Panc1 (cell line): ENCODE results near the gene NT5E.

Experiments used
- POLR2AphosphoS5 ChIP-seq: IDR thresholded peaks from 2 replicates; pipeline ENCODE4 v1.6.1; 2012; ENCODE audit warnings: mild to moderate bottlenecking, low read depth, low read length, moderate library complexity
- SIN3A ChIP-seq: IDR thresholded peaks from 2 replicates; pipeline ENCODE4 v1.6.1; 2012; ENCODE audit warnings: low read depth, mild to moderate bottlenecking, low read length, moderate library complexity, borderline replicate concordance; ENCODE audit not compliant: insufficient read depth
- TCF7L2 ChIP-seq: IDR thresholded peaks from 2 replicates; pipeline ENCODE4 v1.6.1; 2011; ENCODE audit warnings: mild to moderate bottlenecking, low read depth, low read length, inconsistent platforms
- TF ChIP-seq, protein P1 (sequence below): fragments of 450-650 bp; IDR thresholded peaks from 2 replicates; pipeline ENCODE4 v1.5.1; 2017; ENCODE audit warnings: mild to moderate bottlenecking
- TF ChIP-seq, protein P2 (sequence below), 2 experiments: IDR thresholded peaks; 2 replicates each; pipeline ENCODE4 v1.6.1; 2011 to 2012; ENCODE audit warnings: low read depth in 2 of 2, control low read depth in 1 of 2, low read length in 1 of 2, mild to moderate bottlenecking in 1 of 2, moderate library complexity in 1 of 2; ENCODE audit not compliant: insufficient read depth in 1 of 2

DNA sequence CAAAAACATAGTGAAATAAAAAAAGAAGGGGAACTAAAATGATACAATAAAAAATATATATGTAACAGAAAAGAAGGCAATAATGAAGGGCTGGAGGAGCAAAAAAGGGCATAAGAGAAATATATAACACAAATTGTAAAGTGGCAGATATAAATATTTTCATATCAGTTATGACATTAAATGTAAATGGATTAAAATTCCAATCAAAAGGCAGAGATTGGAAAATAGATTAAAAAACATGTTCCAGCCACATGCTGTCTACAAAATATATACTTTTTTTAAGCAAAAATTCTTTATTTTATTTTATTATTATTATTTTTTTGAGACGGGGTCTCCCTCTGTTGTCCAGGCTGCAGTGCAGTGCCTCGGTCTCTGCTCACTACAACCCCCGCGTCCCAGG, 23.9 kb upstream of the NT5E start:
- TF ChIP-seq, protein P1, sequence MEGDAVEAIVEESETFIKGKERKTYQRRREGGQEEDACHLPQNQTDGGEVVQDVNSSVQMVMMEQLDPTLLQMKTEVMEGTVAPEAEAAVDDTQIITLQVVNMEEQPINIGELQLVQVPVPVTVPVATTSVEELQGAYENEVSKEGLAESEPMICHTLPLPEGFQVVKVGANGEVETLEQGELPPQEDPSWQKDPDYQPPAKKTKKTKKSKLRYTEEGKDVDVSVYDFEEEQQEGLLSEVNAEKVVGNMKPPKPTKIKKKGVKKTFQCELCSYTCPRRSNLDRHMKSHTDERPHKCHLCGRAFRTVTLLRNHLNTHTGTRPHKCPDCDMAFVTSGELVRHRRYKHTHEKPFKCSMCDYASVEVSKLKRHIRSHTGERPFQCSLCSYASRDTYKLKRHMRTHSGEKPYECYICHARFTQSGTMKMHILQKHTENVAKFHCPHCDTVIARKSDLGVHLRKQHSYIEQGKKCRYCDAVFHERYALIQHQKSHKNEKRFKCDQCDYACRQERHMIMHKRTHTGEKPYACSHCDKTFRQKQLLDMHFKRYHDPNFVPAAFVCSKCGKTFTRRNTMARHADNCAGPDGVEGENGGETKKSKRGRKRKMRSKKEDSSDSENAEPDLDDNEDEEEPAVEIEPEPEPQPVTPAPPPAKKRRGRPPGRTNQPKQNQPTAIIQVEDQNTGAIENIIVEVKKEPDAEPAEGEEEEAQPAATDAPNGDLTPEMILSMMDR = no peak
- TF ChIP-seq TCF7L2 (no peak), POLR2AphosphoS5 (no peak), SIN3A (no peak)
- TF ChIP-seq, protein P2, sequence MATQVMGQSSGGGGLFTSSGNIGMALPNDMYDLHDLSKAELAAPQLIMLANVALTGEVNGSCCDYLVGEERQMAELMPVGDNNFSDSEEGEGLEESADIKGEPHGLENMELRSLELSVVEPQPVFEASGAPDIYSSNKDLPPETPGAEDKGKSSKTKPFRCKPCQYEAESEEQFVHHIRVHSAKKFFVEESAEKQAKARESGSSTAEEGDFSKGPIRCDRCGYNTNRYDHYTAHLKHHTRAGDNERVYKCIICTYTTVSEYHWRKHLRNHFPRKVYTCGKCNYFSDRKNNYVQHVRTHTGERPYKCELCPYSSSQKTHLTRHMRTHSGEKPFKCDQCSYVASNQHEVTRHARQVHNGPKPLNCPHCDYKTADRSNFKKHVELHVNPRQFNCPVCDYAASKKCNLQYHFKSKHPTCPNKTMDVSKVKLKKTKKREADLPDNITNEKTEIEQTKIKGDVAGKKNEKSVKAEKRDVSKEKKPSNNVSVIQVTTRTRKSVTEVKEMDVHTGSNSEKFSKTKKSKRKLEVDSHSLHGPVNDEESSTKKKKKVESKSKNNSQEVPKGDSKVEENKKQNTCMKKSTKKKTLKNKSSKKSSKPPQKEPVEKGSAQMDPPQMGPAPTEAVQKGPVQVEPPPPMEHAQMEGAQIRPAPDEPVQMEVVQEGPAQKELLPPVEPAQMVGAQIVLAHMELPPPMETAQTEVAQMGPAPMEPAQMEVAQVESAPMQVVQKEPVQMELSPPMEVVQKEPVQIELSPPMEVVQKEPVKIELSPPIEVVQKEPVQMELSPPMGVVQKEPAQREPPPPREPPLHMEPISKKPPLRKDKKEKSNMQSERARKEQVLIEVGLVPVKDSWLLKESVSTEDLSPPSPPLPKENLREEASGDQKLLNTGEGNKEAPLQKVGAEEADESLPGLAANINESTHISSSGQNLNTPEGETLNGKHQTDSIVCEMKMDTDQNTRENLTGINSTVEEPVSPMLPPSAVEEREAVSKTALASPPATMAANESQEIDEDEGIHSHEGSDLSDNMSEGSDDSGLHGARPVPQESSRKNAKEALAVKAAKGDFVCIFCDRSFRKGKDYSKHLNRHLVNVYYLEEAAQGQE (IDR thresholded peaks at IDR 0.05; ENCODE audit: insufficient read depth in 1 of 2, low read depth in 2 of 2, low read length in 1 of 2) = no peak
